KOPT-K1 (cell line): ENCODE measurements around the gene TDRD1.

Source experiments
- H3K27ac ChIP-seq: fragments of 200-600 bp; sonication (generic); 2 replicates; pipeline ENCODE4 v1.5.1; 2016; ENCODE audit warnings: antibody characterized with exemption, mild to moderate bottlenecking, low read depth, low read length; ENCODE audit not compliant: poor library complexity, severe bottlenecking
- H3K36me3 ChIP-seq: fragments of 200-600 bp; sonication (generic); 2 replicates; pipeline ENCODE4 v1.5.1; 2017; ENCODE audit warnings: antibody characterized with exemption, mild to moderate bottlenecking, low read length, moderate library complexity; ENCODE audit not compliant: insufficient read depth
- H3K9me3 ChIP-seq: fragments of 200-600 bp; sonication (generic); 2 replicates; pipeline ENCODE4 v1.5.1; 2017; ENCODE audit warnings: antibody characterized with exemption, low read length, mild to moderate bottlenecking; ENCODE audit not compliant: insufficient read depth, poor library complexity, severe bottlenecking

TDRD1 gene

DNA sequence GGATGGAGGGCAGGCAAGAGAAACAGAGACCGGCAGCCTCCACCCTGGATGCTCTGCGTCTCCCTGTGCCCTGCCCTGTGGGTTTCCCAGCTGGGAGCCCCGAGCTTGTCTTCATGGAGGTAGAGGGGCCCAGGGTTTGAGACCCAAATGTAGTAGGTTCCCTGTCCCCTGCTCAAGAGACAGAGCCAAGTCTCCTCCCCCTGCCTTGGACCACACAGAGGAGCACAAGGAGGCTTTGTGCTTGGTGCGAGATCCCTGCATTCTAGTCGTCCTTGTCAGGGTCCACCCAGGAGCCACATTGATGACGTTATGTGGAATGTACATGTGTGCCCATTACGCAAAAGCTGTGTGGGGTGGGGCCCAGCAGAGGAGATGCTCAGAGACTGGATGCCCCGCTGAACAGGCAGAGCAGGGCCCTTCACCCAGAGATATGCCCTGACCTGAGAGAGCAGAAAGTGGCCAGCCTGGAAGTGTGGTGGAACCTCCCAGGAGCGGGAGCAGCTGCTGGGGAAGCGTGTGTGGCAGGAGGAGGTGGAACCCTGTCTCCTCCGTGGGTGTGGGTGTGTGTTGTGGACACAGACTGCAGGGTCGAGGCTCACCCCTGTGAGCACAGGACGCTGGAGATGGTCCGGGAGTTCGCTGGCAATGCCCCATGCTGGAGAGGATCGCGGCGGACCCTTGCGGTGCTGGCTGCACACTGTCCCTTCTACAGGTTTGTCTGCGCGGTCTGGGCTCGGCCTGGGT is 99.2 kb downstream of the TDRD1 start:
- Histone ChIP-seq H3K27ac (no peak overlapping the region), H3K36me3 (no peaks in the 10 kb centered on the region)

DNA sequence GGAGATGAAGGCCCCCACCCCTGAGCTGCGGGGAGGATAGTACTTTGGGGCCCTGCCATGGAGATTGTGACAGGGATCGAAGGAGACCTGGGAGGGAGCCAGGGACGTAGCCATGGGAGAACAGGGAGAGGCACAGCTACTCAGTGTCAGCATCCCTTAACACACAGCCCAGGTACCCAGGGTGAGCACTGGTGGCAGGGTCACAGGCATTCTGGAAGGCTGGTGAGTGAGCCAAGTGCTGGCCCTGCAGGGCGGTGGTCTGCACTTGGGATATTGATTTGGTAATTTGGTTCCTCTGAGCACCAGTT is 99.7 kb downstream of the TDRD1 start:
- no peaks in the 10 kb centered on the region for H3K36me3 ChIP-seq
- H3K27ac ChIP-seq, result no peak overlapping the region
- H3K9me3 ChIP-seq, result no peaks in the 10 kb centered on the region

More for the DNA sequence above, 99.2 kb downstream of the TDRD1 start:
- no peaks in the 10 kb centered on the region for H3K9me3 ChIP-seq

DNA sequence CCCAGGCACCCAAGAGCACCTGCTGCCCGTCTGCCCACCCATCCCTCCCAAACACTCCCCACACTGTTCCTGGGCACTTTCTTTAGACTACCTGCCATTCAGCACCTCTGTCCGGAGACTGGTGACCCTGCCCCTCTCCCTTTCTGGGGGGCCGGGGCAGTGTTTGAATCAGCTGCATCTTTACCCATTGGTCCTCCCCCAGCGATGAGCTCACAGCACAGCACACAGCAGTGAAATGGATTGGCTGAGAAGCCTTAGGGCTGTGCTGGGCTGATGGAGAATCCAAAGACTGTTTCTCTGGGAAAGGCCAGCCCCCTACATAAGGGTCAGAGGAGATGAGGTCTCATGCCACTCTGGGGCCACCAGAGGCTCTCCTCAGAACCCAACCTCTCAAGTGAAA is 100.1 kb downstream of the TDRD1 start:
- Histone ChIP-seq H3K9me3 (no peaks in the 10 kb centered on the region), H3K36me3 (no peaks in the 10 kb centered on the region)

DNA sequence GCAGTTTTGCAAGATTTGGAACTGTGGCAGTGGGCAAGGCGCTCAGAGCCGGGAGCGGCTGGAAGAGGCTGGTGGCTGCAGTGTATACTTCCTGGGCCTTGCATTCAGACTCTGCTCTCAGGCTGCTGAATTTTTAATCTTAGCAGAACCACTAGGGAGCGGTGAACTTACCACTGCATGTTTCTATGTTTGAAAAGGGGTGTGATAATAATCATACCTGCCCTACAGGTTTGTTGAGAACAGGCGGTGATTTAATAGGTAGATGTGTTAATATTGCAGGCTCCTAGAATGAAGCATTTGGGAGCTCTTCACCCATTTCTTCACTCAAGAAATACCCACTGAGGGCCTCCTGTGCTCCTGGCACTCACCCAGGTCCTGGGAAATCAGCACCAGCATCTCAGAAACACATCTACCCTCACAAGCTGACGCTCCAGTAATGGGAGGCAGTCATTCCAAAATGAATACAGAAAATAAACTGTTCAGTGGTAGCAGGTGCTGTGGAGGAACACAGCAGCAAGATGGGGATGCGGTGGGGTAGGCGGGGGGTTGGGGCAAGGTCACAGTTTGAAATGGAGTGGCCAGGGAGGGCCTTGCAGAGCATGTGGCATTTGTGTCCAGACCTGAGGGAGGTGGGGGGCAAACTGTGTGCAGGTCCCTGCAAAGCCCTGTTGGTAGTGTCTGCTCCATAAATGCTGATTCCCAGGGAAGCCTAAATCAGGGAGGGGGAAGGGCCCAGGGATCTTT is 100.9 kb downstream of the TDRD1 start:
- H3K9me3 ChIP-seq, result no peaks in the 10 kb centered on the region

More for the DNA sequence above, 100.1 kb downstream of the TDRD1 start:
- H3K27ac ChIP-seq, result no peak overlapping the region

DNA sequence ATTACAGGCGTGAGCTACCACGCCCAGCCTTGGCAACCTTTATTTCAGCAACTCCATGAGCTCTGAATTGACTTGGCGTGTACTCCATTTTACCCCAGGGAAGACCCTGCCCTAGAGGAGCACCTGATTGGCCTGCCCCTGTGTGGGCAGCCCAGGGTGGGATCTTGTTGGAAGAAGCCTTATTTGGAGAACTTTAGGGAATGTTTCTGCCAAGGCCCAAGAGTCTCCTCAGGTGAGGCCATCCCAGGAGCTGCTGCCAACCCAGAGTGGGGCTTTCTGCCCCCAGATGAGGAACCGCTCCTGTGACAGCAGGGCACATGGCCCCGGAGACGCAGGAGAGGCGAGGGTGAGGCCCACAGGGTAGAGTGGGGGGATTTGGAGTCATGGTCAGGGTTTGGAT is 101.9 kb downstream of the TDRD1 start:
- Histone ChIP-seq H3K27ac (no peak overlapping the region), H3K9me3 (no peaks in the 10 kb centered on the region), H3K36me3 (no peaks in the 10 kb centered on the region)

More for the DNA sequence above, 100.9 kb downstream of the TDRD1 start:
- no peaks in the 10 kb centered on the region for H3K36me3 ChIP-seq
- no peak overlapping the region for H3K27ac ChIP-seq

DNA sequence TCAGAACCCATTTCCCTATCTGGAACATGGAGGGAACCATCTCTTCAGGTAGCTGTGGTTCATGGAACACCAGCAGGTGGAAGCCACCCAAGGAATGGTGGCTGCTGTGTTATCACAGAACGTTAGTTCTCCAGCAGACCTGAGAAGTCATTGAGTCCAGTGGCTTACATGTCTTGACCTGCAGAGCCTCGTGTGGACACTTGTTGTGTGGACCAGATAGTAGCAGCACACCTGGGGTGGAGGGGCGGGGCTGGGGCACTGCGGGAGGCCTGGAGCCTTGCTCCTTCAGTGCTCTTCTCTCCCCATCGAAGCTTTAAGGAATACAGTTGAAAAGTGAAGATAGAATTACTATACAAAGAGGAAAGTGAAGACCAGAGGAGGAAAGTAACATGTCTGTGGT is 102.3 kb downstream of the TDRD1 start:
- H3K9me3 ChIP-seq, result no peaks in the 10 kb centered on the region
- no peaks in the 10 kb centered on the region for H3K36me3 ChIP-seq
- H3K27ac ChIP-seq, result no peak overlapping the region
